Heart right ventricle (tissue), 16 donors: ENCODE results near the gene ZNF350. TPM values are rescaled to one million over a fixed set of nuclear protein-coding genes. Genes with fewer than 3 reads are reported as not detected.
A peak's percentile ranks its signal among the peaks of the same experiment; 100 is the strongest.
"Not testable (repeated sequence)": the region's sequence is repeated elsewhere in the genome, so short reads cannot be mapped to it uniquely, and the experiment has no call there.

ENCODE experiments used
- ATAC-seq, 8 donors: fragments of 200-7000 bp; cut with Tn5 transposase; one replicate each; pipeline ENCODE4 v1.9.1; 2020; ENCODE audit warnings: mild to moderate bottlenecking in 8 of 8, moderate library complexity in 8 of 8, moderate number of reproducible peaks in 1 of 8
- DNase-seq, 2 donors: peaks; one replicate each; pipeline ENCODE4 v3.0.0-alpha.2; 2020
- H3K27ac ChIP-seq, 10 donors: fragments of 200-600 bp; sonication (generic) in 2 of 10; one replicate each; pipeline versions ENCODE4 v1.5.0 to v1.8.0; 2020 to 2022; ENCODE audit warnings: mild to moderate bottlenecking in 3 of 10
- H3K27me3 ChIP-seq, 7 donors: fragments of 200-600 bp; one replicate each; pipeline ENCODE4 v1.8.0; 2021 to 2022; ENCODE audit warnings: mild to moderate bottlenecking in 2 of 7
- H3K36me3 ChIP-seq, 9 donors: fragments of 200-600 bp; sonication (generic) in 1 of 9; one replicate each; pipeline versions ENCODE4 v1.5.0 to v1.8.0; 2020 to 2022; ENCODE audit warnings: mild to moderate bottlenecking in 2 of 9
- H3K4me1 ChIP-seq, 9 donors: fragments of 200-600 bp; sonication (generic) in 1 of 9; one replicate each; pipeline versions ENCODE4 v1.5.0 to v1.8.0; 2020 to 2022; ENCODE audit warnings: mild to moderate bottlenecking in 4 of 9
- H3K4me3 ChIP-seq, 10 donors: fragments of 200-600 bp; sonication (generic) in 2 of 10; one replicate each; pipeline versions ENCODE4 v1.5.0 to v1.8.0; 2020 to 2022; ENCODE audit warnings: mild to moderate bottlenecking in 7 of 10, moderate library complexity in 2 of 10
- H3K9me3 ChIP-seq, 11 donors: fragments of 200-600 bp in 10 of 11; sonication (generic) in 2 of 11; one replicate each; pipeline versions ENCODE4 v1.5.0 to v1.8.0; 2013 to 2022; ENCODE audit warnings: mild to moderate bottlenecking in 2 of 11, control low read depth in 1 of 11, moderate library complexity in 1 of 11
- CTCF ChIP-seq, 9 donors: fragments of 200-600 bp; sonication (generic) in 2 of 9; IDR thresholded peaks; one replicate each; pipeline versions ENCODE4 v1.5.0 to v1.8.0; 2021 to 2022; ENCODE audit warnings: antibody characterized with exemption in 9 of 9, mild to moderate bottlenecking in 5 of 9, moderate library complexity in 1 of 9
- WGBS, 2 donors: extraction: QIAGEN DNeasy Blood & Tissue Kit; methylation state at CpG; one replicate each; pipeline ENCODE4 v1.1.7; 2013; ENCODE audit warnings: inconsistent platforms in 1 of 2; 5-methylcytosine and 5-hydroxymethylcytosine counted together
- intact Hi-C, 10 donors: fragments of 100-400 bp; cut with DNase I; formaldehyde crosslinking; loops; one replicate each; pipeline versions ENCODE4 v1.11.1 to v1.14.2; 2022
- polyA plus RNA-seq, 2 donors: library from polyadenylated mRNA; stranded (reverse); fragments of 200-250 nt; gene quantifications; one replicate each; pipeline ENCODE4 v1.2.3, GENCODE V29; 2013
- total RNA-seq, 10 donors: library from RNA; stranded (reverse); fragmentation: NEBNext Ultra II Directional in 3 of 10; extraction: Animal tissue kit (Norgen Biotek cat#: 25700) in 3 of 10; gene quantifications; one replicate each; pipeline versions ENCODE4 v1.2.1 to v1.2.4, GENCODE V29; 2021 to 2023
- donor health status: Arrhythmogenic right ventricular cardiomyopathy.
- donor health status: ischemic (EF 13 %, LVEDD 7.1; RV severe dilation, severe dysfunction).
- donor health status: healthy with polysubstance abuse.
- donor health status: DM: no; HTN: yes; CAD: no.
- donor health status: DM: no; HTN: no; CAD: no.
- donor health status: ischemic (EF 25% LVEDD 6.9; RV normal size, moderate dysfunction).
- donor health status: ischemic (EF 25% LVEDD 5.7; RV mildly dilated, moderate dysfunction).
- donor health status: healthy.
- donor health status: DM: yes; HTN: yes; CAD: no.
- donor health status: Ischemic cardiomyopathy.
- donor health status: ischemic (EF 35%, LVEDD 5.7; RV mildly dilated, moderate dysfunction).
- donor health status: nonischemic (EF 11% LVEDD 7.7; RV severe dilation, severe dysfunction).
- donor health status: DM: yes; HTN: yes; CAD: no.
- donor health status: PGD.
- donor health status: ischemic (EF 29% LVEDD 5.4; RV normal size, mild dysfunction).
- donor health status: nonischemic (EF 23%, LVEDD 6.1; RV moderate dilation, normal function).

ZNF350 gene
- total and polyA plus RNA-seq, 12 donors, result 4.6 to 10.1 (median 6.8) TPM

- no peak for TF ChIP-seq CTCF (IDR thresholded peaks at IDR 0.05)
- Histone ChIP-seq H3K27me3 (no peaks in the 10 kb centered on the region), H3K4me3 (no peak overlapping the region), H3K27ac (no peak overlapping the region), H3K4me1 (peaks cover 0 to 5% (median 0%) of the 10 kb centered on the region in 9 donors), H3K36me3 (peaks cover 8 to 91% (median 38%) of the 10 kb centered on the region in 9 donors), H3K9me3 (peaks cover 0 to 100% (median 48%) of the 10 kb centered on the region in 11 donors)
- no peak for ATAC-seq
- intact Hi-C loops, result loop anchor here in 1 of 10 donors (10.0 kb wide), 1 partner anchor 137 kb away; no protein-coding TSS in a partner anchor
- DNase-seq, result no peak
- WGBS, 2 donors, result 54 to 64% methylated on average over 7 of the region's 7 CpGs
Observed at GRCh38 chr19:51977346-51977745, 9.3 kb downstream of the ZNF350 start.

GRCh38 chr19:51976852-51977251 lies 9.8 kb downstream of the ZNF350 start:
- peaks cover 10 to 96% (median 42%) of the 10 kb centered on the region in 9 donors for H3K36me3 ChIP-seq
- H3K27me3 ChIP-seq, result no peaks in the 10 kb centered on the region
- H3K4me3 ChIP-seq, result no peak overlapping the region
- peaks cover 0 to 5% (median 0%) of the 10 kb centered on the region in 9 donors for H3K4me1 ChIP-seq
- TF ChIP-seq CTCF (IDR thresholded peaks at IDR 0.05), result peak in 2 of 9 donors; percentile 15 to 20
- intact Hi-C loops, result loop anchor here in 1 of 10 donors (10.0 kb wide), 1 partner anchor 138 kb away; no protein-coding TSS in a partner anchor
- WGBS, 2 donors, result 79 to 85% methylated on average over 3 of the region's 3 CpGs
- DNase-seq, result no peak
- H3K27ac ChIP-seq, result no peak overlapping the region
- H3K9me3 ChIP-seq, result peaks cover 0 to 100% (median 53%) of the 10 kb centered on the region in 11 donors
- no peak for ATAC-seq

- peaks cover 14 to 98% (median 53%) of the 10 kb centered on the region in 9 donors for H3K36me3 ChIP-seq
- DNase-seq, H3K4me3 ChIP-seq, H3K27ac ChIP-seq, ATAC-seq, H3K27me3 ChIP-seq, H3K4me1 ChIP-seq: not testable (repeated sequence)
- WGBS, 2 donors, result 96 to 97% methylated on average over 14 to 17 of the region's 17 CpGs
- peaks cover 2 to 100% (median 64%) of the 10 kb centered on the region in 11 donors for H3K9me3 ChIP-seq
- intact Hi-C loops, result loop anchor here in 1 of 10 donors (10.0 kb wide), 1 partner anchor 139 kb away; no protein-coding TSS in a partner anchor
Observed at GRCh38 chr19:51975787-51976186, 10.9 kb downstream of the ZNF350 start.

- ATAC-seq (no peak), DNase-seq (no peak)
- no peak for TF ChIP-seq CTCF (IDR thresholded peaks at IDR 0.05)
- 97 to 98% methylated on average over 4 of the region's 4 CpGs for WGBS, 2 donors
- Histone ChIP-seq H3K9me3 (peaks cover 2 to 100% (median 88%) of the 10 kb centered on the region in 11 donors), H3K36me3 (peaks cover 25 to 100% (median 81%) of the 10 kb centered on the region in 9 donors), H3K4me1 (no peaks in the 10 kb centered on the region), H3K27me3 (no peaks in the 10 kb centered on the region), H3K4me3 (no peak overlapping the region), H3K27ac (no peak overlapping the region)
- intact Hi-C loops, result loop anchor here in 1 of 10 donors (10.0 kb wide), 1 partner anchor 143 kb away; no protein-coding TSS in a partner anchor
Observed at GRCh38 chr19:51971624-51972023, 15.0 kb downstream of the ZNF350 start.

- intact Hi-C loops, result loop anchor here in 1 of 10 donors (10.0 kb wide), 1 partner anchor 144 kb away; no protein-coding TSS in a partner anchor
- 96 to 100% methylated on average over 1 of the region's 1 CpG for WGBS, 2 donors
- ATAC-seq, result no peak
- Histone ChIP-seq H3K36me3 (peaks cover 29 to 100% (median 90%) of the 10 kb centered on the region in 9 donors), H3K9me3 (peaks cover 2 to 100% (median 91%) of the 10 kb centered on the region in 11 donors), H3K4me1 (no peaks in the 10 kb centered on the region), H3K27me3 (no peaks in the 10 kb centered on the region), H3K4me3 (no peak overlapping the region), H3K27ac (no peak overlapping the region)
- no peak for DNase-seq
- TF ChIP-seq CTCF (IDR thresholded peaks at IDR 0.05), result no peak
Observed at GRCh38 chr19:51970718-51971117, 15.9 kb downstream of the ZNF350 start.
